Omental fat pad (tissue), 4 donors: Measurements from ENCODE around the gene EXOSC5. TPM values are rescaled to one million over a fixed set of nuclear protein-coding genes. Genes with fewer than 3 reads are reported as not detected.

ENCODE experiments used
- ATAC-seq: fragments of 150-250 bp; one replicate; pipeline ENCODE4 v1.9.1; 2016; ENCODE audit warnings: mild to moderate bottlenecking, moderate library complexity; ENCODE audit not compliant: low FRiP score
- DNase-seq: peaks from one replicate; pipeline ENCODE4 v3.0.0-alpha.2; 2019; ENCODE audit warnings: low spot score
- CTCF ChIP-seq, 3 donors: fragments of 450-650 bp; IDR thresholded peaks; one replicate each; pipeline ENCODE4 v1.5.1; 2016 to 2017; ENCODE audit warnings: antibody characterized with exemption in 3 of 3, mild to moderate bottlenecking in 3 of 3, moderate library complexity in 2 of 3
- total RNA-seq, 4 donors: library from RNA; depleted of rRNA; stranded (reverse); fragments of >200 nt; gene quantifications; one replicate each; pipeline ENCODE4 v1.1.0, GENCODE V29; 2016

The EXOSC5 gene
- total RNA-seq, 4 donors from 2014 or later = 13.2 to 17.3 (median 15.7) TPM

GRCh38 chr19:41425174-41426115 lies 28.3 kb upstream of the EXOSC5 start:
- ATAC-seq = no peak
- TF ChIP-seq CTCF (IDR thresholded peaks at IDR 0.05) = no peak
- DNase-seq = no peak

- DNase-seq (no peak), ATAC-seq (no peak)
- no peak for TF ChIP-seq CTCF (IDR thresholded peaks at IDR 0.05)
Measured at GRCh38 chr19:41424335-41425173, 27.4 kb upstream of the EXOSC5 start.

GRCh38 chr19:41422955-41423354 lies 25.8 kb upstream of the EXOSC5 start:
- ATAC-seq (no peak), DNase-seq (no peak)
- TF ChIP-seq CTCF (IDR thresholded peaks at IDR 0.05) = no peak

GRCh38 chr19:41422456-41422855 lies 25.3 kb upstream of the EXOSC5 start:
- no peak for DNase-seq
- TF ChIP-seq CTCF (IDR thresholded peaks at IDR 0.05) = no peak
- ATAC-seq = no peak

GRCh38 chr19:41421973-41422372 lies 24.8 kb upstream of the EXOSC5 start:
- TF ChIP-seq CTCF (IDR thresholded peaks at IDR 0.05) = no peak
- no peak for DNase-seq
- no peak for ATAC-seq

GRCh38 chr19:41421314-41421713 lies 24.2 kb upstream of the EXOSC5 start:
- ATAC-seq (no peak), DNase-seq (no peak)
- TF ChIP-seq CTCF (IDR thresholded peaks at IDR 0.05) = no peak
